Omental fat pad (tissue), 4 donors: Measurements from ENCODE around the gene CRYGC. TPM values are rescaled to one million over a fixed set of nuclear protein-coding genes. Genes with fewer than 3 reads are reported as not detected.

Experiments
- ATAC-seq: fragments of 150-250 bp; one replicate; pipeline ENCODE4 v1.9.1; 2016; ENCODE audit warnings: mild to moderate bottlenecking, moderate library complexity; ENCODE audit not compliant: low FRiP score
- DNase-seq: peaks from one replicate; pipeline ENCODE4 v3.0.0-alpha.2; 2019; ENCODE audit warnings: low spot score
- total RNA-seq, 4 donors: library from RNA; depleted of rRNA; stranded (reverse); fragments of >200 nt; gene quantifications; one replicate each; pipeline ENCODE4 v1.1.0, GENCODE V29; 2016
- TF ChIP-seq, protein P1 (sequence below), 3 donors: fragments of 450-650 bp; IDR thresholded peaks; one replicate each; pipeline ENCODE4 v1.5.1; 2016 to 2017; ENCODE audit warnings: antibody characterized with exemption in 3 of 3, mild to moderate bottlenecking in 3 of 3, moderate library complexity in 2 of 3

CRYGC gene
- total RNA-seq, 4 donors from 2014 or later: not detected

DNA sequence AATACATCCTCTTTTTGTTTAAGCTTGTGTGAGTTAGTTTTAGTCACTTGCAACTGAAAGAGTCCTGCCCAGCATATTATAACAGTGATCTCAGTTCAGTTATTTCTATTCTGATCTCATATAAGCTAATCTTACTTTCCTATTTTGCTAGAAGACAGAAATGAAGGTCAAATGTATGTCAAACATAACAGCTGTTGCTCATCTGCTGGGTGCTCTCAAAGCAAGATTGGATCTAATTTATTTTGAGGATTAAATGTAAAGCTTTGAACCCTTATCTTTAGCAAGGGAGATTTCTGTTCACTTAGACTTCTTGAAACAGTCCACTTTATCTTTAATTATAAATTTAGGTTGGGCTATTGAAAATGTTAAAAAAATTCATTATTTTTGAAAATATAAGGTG, 36.5 kb downstream of the CRYGC start:
- TF ChIP-seq, protein P1, sequence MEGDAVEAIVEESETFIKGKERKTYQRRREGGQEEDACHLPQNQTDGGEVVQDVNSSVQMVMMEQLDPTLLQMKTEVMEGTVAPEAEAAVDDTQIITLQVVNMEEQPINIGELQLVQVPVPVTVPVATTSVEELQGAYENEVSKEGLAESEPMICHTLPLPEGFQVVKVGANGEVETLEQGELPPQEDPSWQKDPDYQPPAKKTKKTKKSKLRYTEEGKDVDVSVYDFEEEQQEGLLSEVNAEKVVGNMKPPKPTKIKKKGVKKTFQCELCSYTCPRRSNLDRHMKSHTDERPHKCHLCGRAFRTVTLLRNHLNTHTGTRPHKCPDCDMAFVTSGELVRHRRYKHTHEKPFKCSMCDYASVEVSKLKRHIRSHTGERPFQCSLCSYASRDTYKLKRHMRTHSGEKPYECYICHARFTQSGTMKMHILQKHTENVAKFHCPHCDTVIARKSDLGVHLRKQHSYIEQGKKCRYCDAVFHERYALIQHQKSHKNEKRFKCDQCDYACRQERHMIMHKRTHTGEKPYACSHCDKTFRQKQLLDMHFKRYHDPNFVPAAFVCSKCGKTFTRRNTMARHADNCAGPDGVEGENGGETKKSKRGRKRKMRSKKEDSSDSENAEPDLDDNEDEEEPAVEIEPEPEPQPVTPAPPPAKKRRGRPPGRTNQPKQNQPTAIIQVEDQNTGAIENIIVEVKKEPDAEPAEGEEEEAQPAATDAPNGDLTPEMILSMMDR (IDR thresholded peaks at IDR 0.05): no peak
- DNase-seq: no peak
- ATAC-seq: no peak

DNA sequence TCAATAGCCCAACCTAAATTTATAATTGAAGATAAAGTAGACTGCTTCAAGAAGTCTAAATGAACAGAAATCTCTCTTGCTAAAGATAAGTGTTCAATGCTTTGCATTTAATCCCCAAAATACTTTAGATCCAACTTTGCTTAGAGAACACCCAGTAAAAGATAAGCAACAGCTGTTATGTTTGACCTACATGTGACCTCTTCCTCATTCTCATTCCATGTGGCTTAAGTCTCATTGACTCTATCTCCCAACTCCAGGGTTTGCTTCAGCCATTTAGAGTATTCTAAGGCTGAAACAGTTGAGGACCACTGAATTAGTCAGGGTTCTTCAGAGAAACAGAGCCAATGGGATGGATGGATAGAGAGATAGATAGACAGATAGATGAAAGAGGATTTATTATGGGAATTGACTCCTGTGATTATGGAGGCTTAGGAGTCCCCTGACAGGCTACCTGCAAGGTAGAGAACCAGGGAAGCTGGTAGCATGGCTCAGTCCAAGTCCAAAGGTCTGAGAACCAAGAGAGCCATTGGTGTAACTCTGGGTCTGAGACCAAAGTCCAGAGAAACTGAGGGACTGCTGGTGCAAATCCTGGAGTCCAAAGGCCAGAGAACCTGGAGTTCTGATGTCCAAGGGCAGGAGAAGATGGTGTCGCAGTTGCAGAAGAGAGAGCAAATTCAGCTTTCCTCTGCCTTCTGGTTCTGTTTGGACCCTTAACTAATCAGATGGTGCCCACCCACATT, 37.4 kb downstream of the CRYGC start:
- TF ChIP-seq, protein P1 (IDR thresholded peaks at IDR 0.05): no peak
- no peak for DNase-seq

DNA sequence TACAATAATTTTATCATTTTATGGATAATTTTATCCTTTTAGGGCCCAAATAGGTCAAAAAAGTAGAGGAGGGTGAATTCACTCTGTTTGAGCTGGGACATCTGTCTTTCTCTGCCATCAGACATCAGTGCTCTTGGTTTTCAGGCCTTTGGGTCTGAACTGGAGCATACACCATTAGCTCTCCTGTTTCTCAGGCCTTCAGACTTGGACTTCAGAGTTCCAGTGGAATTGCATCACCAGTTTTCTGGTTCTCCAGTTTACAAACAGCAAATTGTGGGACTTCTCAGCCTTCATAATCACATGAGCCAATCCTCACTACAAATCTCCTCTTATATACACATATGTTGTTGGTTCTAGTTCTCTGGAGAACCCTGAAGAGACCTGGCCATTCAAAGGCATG, 39.2 kb downstream of the CRYGC start:
- TF ChIP-seq, protein P1 (IDR thresholded peaks at IDR 0.05): no peak
- DNase-seq (no peak), ATAC-seq (no peak)

More for the DNA sequence above, 37.4 kb downstream of the CRYGC start:
- ATAC-seq: no peak

DNA sequence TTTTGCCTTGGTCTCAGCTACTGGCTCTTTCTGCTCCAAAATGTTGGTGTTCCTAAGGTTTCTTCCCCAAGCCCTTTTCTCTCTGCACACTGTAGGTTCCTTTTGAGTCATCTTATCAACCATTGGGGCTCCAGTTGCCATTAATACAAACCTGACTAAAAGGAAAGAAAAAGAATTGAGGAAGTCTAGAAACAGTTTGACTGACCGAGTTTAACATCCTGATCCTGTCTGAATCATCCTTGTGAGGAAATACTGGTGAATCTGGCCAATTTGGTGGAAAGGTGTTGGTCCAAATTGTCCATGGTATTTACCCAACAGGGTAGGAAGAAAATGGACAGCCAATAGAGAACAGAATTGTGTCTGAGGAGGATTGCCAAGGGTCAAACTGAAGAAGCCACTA, 43.6 kb downstream of the CRYGC start:
- ATAC-seq (no peak), DNase-seq (no peak)
- TF ChIP-seq, protein P1 (IDR thresholded peaks at IDR 0.05): no peak

DNA sequence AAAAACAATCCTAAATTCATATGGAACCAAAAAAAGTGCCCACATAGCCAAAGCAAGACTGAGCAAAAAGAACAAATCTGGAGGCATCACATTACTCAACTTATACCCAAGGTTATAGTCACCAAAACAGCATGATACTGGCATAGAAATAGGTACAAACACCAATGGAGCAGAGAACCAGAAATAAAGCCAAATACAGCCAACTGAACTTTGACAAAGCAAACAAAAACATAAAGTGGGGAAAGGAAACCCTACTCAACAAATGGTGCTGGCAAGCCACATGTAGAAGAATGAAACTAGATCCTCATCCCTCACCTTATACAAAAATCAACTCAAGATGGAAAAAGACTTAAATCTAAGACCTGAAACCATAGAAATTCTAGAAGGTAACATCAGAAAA, 45.8 kb downstream of the CRYGC start:
- TF ChIP-seq, protein P1 (IDR thresholded peaks at IDR 0.05): no peak
- ATAC-seq (no peak), DNase-seq (no peak)

Other genes with a start within 250 kb of the CRYGC start
- 10 to 100 TPM; 14.1 to 31.4 (median 24.2) TPM for gene PLEKHM3, start 104.3 kb downstream of the CRYGC start, total RNA-seq
- not detected for gene CRYGD, start 5.3 kb downstream of the CRYGC start, total RNA-seq
- gene CRYGB, start 16.3 kb upstream of the CRYGC start, total RNA-seq: not detected
- gene CRYGA, start 33.8 kb upstream of the CRYGC start, total RNA-seq: not detected
- gene C2orf80, start 60.2 kb upstream of the CRYGC start, total RNA-seq: not detected
- gene IDH1, start 125.2 kb upstream of the CRYGC start, total RNA-seq: 100 to 1,000 TPM; 111 to 170 (median 125) TPM
- gene PIKFYVE, start 136.4 kb upstream of the CRYGC start, total RNA-seq: 10 to 100 TPM; 27.1 to 39.2 (median 35.1) TPM